Activated naive CD8-positive, alpha-beta T cell (primary cell): Measurements from ENCODE around the gene CHADL.

Source experiments
- H3K27ac Mint-ChIP-seq: one replicate; pipeline ENCODE4 v1.8.0; 2021; ENCODE audit warnings: mixed read lengths
- H3K27me3 Mint-ChIP-seq: one replicate; pipeline ENCODE4 v1.8.0; 2021; ENCODE audit warnings: mixed read lengths
- H3K36me3 Mint-ChIP-seq: one replicate; pipeline ENCODE4 v1.8.0; 2021; ENCODE audit warnings: mixed read lengths
- H3K4me1 Mint-ChIP-seq: one replicate; pipeline ENCODE4 v1.8.0; 2021; ENCODE audit warnings: low read depth, mixed read lengths
- H3K4me3 Mint-ChIP-seq: one replicate; pipeline ENCODE4 v1.8.0; 2021; ENCODE audit warnings: mild to moderate bottlenecking, mixed read lengths
- H3K9me3 Mint-ChIP-seq: one replicate; pipeline ENCODE4 v1.8.0; 2021; ENCODE audit warnings: low read depth, mixed read lengths

The CHADL gene

GRCh38 chr22:41240377-41241132 lies at the start of gene CHADL:
Gene CHADL, minus strand, starts transcription at chr22:41240931. Its CDS starts 50 bp downstream, at chr22:41240881.
- H3K27ac Mint-ChIP-seq, result no peak within 1 kb of the TSS
- H3K4me3 Mint-ChIP-seq, result no peak within 1 kb of the TSS
- H3K4me1 Mint-ChIP-seq, result peaks cover 10% of the 10 kb centered on the region
- no peaks in the 10 kb centered on the region for H3K27me3 Mint-ChIP-seq
- no peaks in the 10 kb centered on the region for H3K9me3 Mint-ChIP-seq
- no peaks in the 10 kb centered on the region for H3K36me3 Mint-ChIP-seq

GRCh38 chr22:41289671-41290070 lies 48.9 kb upstream of the CHADL start:
- Mint-ChIP-seq H3K4me3 (no peak overlapping the region), H3K4me1 (peaks cover 15% of the 10 kb centered on the region), H3K36me3 (no peaks in the 10 kb centered on the region), H3K9me3 (no peaks in the 10 kb centered on the region), H3K27me3 (no peaks in the 10 kb centered on the region), H3K27ac (peak overlapping the region; percentile 4)

- H3K27me3 Mint-ChIP-seq, result no peaks in the 10 kb centered on the region
- H3K36me3 Mint-ChIP-seq, result no peaks in the 10 kb centered on the region
- H3K4me3 Mint-ChIP-seq, result peak overlapping the region; percentile 65
- peaks cover 19% of the 10 kb centered on the region for H3K4me1 Mint-ChIP-seq
- peak overlapping the region; percentile 90 for H3K27ac Mint-ChIP-seq
- H3K9me3 Mint-ChIP-seq, result no peaks in the 10 kb centered on the region
Observed at GRCh38 chr22:41288245-41288946, 47.7 kb upstream of the CHADL start.

- Mint-ChIP-seq H3K27me3 (no peaks in the 10 kb centered on the region), H3K4me1 (peaks cover 27% of the 10 kb centered on the region), H3K4me3 (peak overlapping the region; percentile 96), H3K36me3 (no peaks in the 10 kb centered on the region), H3K27ac (peak overlapping the region; percentile 97), H3K9me3 (no peaks in the 10 kb centered on the region)
Observed at GRCh38 chr22:41286639-41287091, 45.9 kb upstream of the CHADL start.

- H3K36me3 Mint-ChIP-seq, result no peaks in the 10 kb centered on the region
- H3K9me3 Mint-ChIP-seq, result no peaks in the 10 kb centered on the region
- peak within 1 kb of the TSS; percentile 96 for H3K4me3 Mint-ChIP-seq
- no peaks in the 10 kb centered on the region for H3K27me3 Mint-ChIP-seq
- peaks cover 29% of the 10 kb centered on the region for H3K4me1 Mint-ChIP-seq
- peak within 1 kb of the TSS; percentile 97 for H3K27ac Mint-ChIP-seq
Observed at GRCh38 chr22:41285820-41286638, 45.3 kb upstream of the CHADL start, which contains the start of gene RANGAP1. Gene RANGAP1, minus strand, starts transcription at chr22:41286187. Its CDS starts 5,143 bp downstream, at chr22:41281044.

- no peaks in the 10 kb centered on the region for H3K9me3 Mint-ChIP-seq
- H3K27ac Mint-ChIP-seq, result peak overlapping the region; percentile 97
- peak overlapping the region; percentile 96 for H3K4me3 Mint-ChIP-seq
- H3K36me3 Mint-ChIP-seq, result no peaks in the 10 kb centered on the region
- no peaks in the 10 kb centered on the region for H3K27me3 Mint-ChIP-seq
- peaks cover 31% of the 10 kb centered on the region for H3K4me1 Mint-ChIP-seq
Observed at GRCh38 chr22:41285441-41285819, 44.7 kb upstream of the CHADL start.

GRCh38 chr22:41284465-41284864 lies 43.7 kb upstream of the CHADL start:
- Mint-ChIP-seq H3K9me3 (no peaks in the 10 kb centered on the region), H3K27me3 (no peaks in the 10 kb centered on the region), H3K27ac (peak overlapping the region; percentile 97), H3K4me1 (peaks cover 31% of the 10 kb centered on the region), H3K36me3 (no peaks in the 10 kb centered on the region), H3K4me3 (peak overlapping the region; percentile 96)

- H3K27me3 Mint-ChIP-seq, result no peaks in the 10 kb centered on the region
- peaks cover 21% of the 10 kb centered on the region for H3K4me1 Mint-ChIP-seq
- no peak overlapping the region for H3K4me3 Mint-ChIP-seq
- peaks cover 6% of the 10 kb centered on the region for H3K36me3 Mint-ChIP-seq
- no peak overlapping the region for H3K27ac Mint-ChIP-seq
- H3K9me3 Mint-ChIP-seq, result no peaks in the 10 kb centered on the region
Observed at GRCh38 chr22:41280854-41281253, 40.1 kb upstream of the CHADL start.

- H3K36me3 Mint-ChIP-seq, result peaks cover 6% of the 10 kb centered on the region
- no peak overlapping the region for H3K27ac Mint-ChIP-seq
- no peak overlapping the region for H3K4me3 Mint-ChIP-seq
- no peaks in the 10 kb centered on the region for H3K9me3 Mint-ChIP-seq
- H3K27me3 Mint-ChIP-seq, result no peaks in the 10 kb centered on the region
- H3K4me1 Mint-ChIP-seq, result peaks cover 18% of the 10 kb centered on the region
Observed at GRCh38 chr22:41280065-41280464, 39.3 kb upstream of the CHADL start.

- Mint-ChIP-seq H3K36me3 (peaks cover 6% of the 10 kb centered on the region), H3K27me3 (no peaks in the 10 kb centered on the region), H3K4me1 (peaks cover 2% of the 10 kb centered on the region), H3K27ac (no peak overlapping the region), H3K4me3 (no peak overlapping the region), H3K9me3 (no peaks in the 10 kb centered on the region)
Observed at GRCh38 chr22:41274856-41275255, 34.1 kb upstream of the CHADL start.

GRCh38 chr22:41273128-41273527 lies 32.4 kb upstream of the CHADL start:
- Mint-ChIP-seq H3K4me1 (peaks cover 2% of the 10 kb centered on the region), H3K36me3 (peaks cover 6% of the 10 kb centered on the region), H3K9me3 (no peaks in the 10 kb centered on the region), H3K27ac (no peak overlapping the region), H3K27me3 (no peaks in the 10 kb centered on the region), H3K4me3 (no peak overlapping the region)

GRCh38 chr22:41271787-41272186 lies 31.1 kb upstream of the CHADL start:
- Mint-ChIP-seq H3K4me3 (no peak overlapping the region), H3K36me3 (peaks cover 2% of the 10 kb centered on the region), H3K9me3 (no peaks in the 10 kb centered on the region), H3K4me1 (no peaks in the 10 kb centered on the region), H3K27ac (no peak overlapping the region), H3K27me3 (no peaks in the 10 kb centered on the region)

- H3K36me3 Mint-ChIP-seq, result peaks cover 3% of the 10 kb centered on the region
- no peaks in the 10 kb centered on the region for H3K4me1 Mint-ChIP-seq
- no peak overlapping the region for H3K27ac Mint-ChIP-seq
- no peak overlapping the region for H3K4me3 Mint-ChIP-seq
- H3K9me3 Mint-ChIP-seq, result no peaks in the 10 kb centered on the region
- no peaks in the 10 kb centered on the region for H3K27me3 Mint-ChIP-seq
Observed at GRCh38 chr22:41267958-41268357, 27.2 kb upstream of the CHADL start.

GRCh38 chr22:41264408-41264941 lies 23.7 kb upstream of the CHADL start:
- no peak overlapping the region for H3K27ac Mint-ChIP-seq
- H3K4me3 Mint-ChIP-seq, result no peak overlapping the region
- H3K4me1 Mint-ChIP-seq, result no peaks in the 10 kb centered on the region
- no peaks in the 10 kb centered on the region for H3K27me3 Mint-ChIP-seq
- H3K36me3 Mint-ChIP-seq, result peaks cover 3% of the 10 kb centered on the region
- H3K9me3 Mint-ChIP-seq, result no peaks in the 10 kb centered on the region
